NOMO-1 treated with dmso at 0.1 percent for 144 hours (cell line): ENCODE results near the gene NPL.

Experiments
- DNase-seq: peaks from one replicate; lab custom pipeline; 2025; ENCODE audit not compliant: unreplicated experiment; lab: John Stamatoyannopoulos, UW

The NPL gene

DNA sequence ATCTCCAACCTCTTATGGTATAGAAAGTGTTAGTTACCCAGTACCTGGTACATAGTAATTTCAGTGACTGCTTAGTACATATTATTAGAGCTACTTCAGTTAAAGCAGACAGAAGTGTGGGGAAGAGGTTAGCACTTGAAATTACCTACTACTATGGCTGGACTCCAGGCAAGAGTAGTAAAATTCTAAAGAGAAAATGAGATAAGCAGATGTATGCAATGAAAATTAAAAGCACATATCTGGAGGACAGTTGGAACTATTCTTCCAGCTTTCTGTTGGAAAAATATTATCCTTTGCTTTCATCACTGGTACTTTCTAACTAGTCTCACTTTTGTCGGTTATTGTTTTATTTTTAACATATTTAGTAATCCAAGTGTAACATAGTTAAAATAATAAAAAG is 73.3 kb downstream of the NPL start:
- no peak for DNase-seq

DNA sequence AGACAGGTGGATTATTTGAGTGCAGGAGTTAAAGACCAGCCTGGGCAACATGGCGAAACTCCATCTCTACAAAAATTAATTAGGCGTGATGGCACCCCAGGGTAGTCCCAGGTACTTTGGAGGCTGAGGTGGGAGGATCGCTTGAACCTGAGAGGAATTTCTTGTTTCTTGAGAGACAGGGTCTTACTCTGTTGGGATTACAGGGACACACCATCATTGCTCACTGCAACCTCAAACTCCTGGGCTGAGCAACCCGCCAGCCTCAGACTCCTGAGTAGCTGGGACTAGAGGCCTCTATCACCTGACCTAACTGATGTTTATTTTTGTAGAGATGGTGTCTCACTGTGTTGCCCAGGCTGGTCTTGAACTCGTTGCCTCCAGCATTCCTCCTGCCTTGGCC is 74.4 kb downstream of the NPL start:
- DNase-seq = no peak

DNA sequence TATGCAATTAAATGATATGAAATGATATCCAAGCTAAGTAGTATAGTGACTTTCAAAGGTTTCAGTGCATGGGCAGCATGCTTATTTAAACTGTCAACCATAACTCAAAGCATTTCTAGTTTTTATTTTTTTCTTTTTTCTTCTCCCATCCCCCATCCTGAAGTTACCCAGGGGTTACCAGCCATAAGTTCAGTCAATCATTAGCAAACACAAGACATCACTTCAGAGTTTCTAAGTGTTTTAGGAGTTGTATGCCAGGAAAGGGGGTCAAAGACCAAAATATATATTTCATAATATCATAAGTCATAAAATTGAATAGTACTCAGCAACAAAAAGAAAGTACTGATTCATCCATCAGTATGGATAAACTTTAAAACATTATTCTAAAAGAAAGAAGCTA is 78.3 kb downstream of the NPL start:
- DNase-seq = no peak

DNA sequence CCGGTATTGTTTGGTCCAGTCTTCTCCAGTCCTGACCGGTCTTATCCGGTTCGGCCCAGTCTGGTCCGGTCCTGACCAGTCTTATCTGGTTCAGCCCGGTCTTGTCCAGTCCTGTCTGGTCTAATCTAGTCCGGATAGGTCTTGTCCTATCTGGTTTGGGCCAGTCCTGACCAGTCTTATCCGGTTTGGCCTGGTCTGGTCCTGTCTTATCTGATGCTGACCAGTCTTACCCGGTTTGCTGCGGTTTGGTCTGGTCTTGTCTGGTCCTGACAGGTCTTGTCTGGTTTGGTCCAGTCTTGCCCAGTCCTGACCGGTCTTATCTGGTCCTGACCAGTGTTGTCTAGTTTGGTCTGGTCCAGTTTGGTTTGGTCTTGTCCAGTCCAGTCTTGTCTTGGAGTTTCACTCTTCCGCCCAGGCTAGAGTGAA is 79.7 kb downstream of the NPL start:
- no peak for DNase-seq

DNA sequence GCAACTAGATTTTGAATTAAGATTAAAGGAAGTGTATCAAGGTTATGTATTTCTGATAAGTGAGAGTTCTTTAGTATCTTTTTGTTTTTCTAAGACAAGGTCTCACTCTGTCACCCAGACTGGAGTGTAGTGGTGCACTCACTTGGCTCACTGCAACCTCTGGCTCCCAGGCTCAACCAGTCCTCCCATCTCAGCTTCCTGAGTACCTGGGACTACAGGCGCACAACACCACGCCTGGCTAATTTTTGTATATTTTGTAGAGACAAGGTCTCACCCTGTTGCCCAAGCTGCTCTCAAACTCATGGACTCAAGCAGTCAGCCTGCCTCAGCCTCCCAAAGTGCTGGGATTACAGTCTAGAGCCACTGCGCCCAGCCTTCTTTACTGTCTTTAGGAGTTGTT is 83.3 kb downstream of the NPL start:
- no peak for DNase-seq

DNA sequence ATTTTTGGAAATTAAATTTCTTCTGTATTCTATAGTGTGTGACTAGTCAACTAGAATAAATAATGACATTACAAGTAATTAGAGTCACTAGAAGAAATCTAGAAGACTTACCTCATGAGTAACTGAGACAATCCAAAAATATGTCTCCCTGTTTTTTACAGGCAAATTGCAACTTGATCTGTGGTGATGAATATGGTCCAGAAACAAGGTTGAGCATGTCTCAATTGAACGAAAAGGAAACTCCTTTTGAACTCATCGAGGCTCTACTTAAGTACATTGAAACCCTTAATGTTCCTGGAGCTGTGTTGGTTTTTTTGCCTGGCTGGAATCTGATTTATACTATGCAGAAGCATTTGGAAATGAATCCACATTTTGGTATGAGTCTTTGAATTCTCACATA is 86.3 kb downstream of the NPL start:
- no peak for DNase-seq

DNA sequence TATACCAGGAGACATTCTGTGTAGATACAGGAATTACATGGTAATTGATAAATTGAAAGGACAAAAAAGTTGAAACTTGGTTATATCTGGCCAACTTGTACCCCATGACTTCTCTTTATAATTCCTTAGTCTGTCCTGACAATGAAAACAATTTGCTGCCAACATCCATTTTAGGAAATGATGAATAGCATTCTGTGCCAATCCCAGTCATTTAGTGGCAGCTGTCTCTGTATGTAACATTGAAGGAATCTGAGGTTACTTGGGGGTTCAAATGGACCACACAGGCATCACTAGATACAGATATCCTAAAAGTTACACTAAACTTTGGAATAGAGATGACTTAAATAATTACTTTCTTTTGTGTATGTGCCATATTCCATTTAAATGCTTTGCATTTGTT is 87.8 kb downstream of the NPL start:
- no peak for DNase-seq

DNA sequence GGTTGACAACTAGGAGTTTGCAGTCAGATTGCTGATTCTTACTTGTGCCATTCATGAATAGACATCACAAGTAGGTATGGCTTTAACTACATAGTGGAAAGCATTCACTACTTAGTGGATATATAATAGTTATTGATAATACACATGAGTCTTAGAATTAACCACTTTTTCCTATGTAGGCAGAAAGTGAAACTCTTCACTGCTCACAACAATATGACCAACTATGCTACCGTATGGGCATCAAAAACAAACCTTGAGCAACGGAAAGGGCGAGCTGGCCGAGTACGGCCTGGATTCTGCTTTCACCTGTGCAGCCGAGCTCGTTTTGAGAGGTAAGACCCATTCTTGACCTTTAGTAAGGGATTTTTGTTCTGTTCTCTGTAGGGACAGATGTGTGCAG is 88.3 kb downstream of the NPL start:
- no peak for DNase-seq
